ENCODE measurements around the gene RFTN1.
"Not testable (repeated sequence)": the region's sequence is repeated elsewhere in the genome, so short reads cannot be mapped to it uniquely, and the experiment has no call there.

Gene RFTN1

GRCh38 chr3:16506451-16506850, 7.0 kb downstream of the RFTN1 start:
- no peak for DNase-seq

GRCh38 chr3:16504692-16505091, 8.8 kb downstream of the RFTN1 start:
- DNase-seq, result no peak

GRCh38 chr3:16504242-16504641, 9.3 kb downstream of the RFTN1 start:
- DNase-seq, result no peak

GRCh38 chr3:16503191-16503776, 10.2 kb downstream of the RFTN1 start:
- no peak for DNase-seq

- no peak for DNase-seq
Measured at GRCh38 chr3:16502347-16502908, 11.1 kb downstream of the RFTN1 start.

- no peak for DNase-seq
Measured at GRCh38 chr3:16501376-16501775, 12.1 kb downstream of the RFTN1 start.

- DNase-seq, result no peak
Measured at GRCh38 chr3:16500911-16501310, 12.6 kb downstream of the RFTN1 start.

GRCh38 chr3:16500093-16500492, 13.4 kb downstream of the RFTN1 start:
- DNase-seq, result no peak

- no peak for DNase-seq
Measured at GRCh38 chr3:16499351-16499750, 14.1 kb downstream of the RFTN1 start.

GRCh38 chr3:16498130-16498890, 15.2 kb downstream of the RFTN1 start:
- no peak for DNase-seq

- no peak for DNase-seq
Measured at GRCh38 chr3:16496408-16497222, 16.9 kb downstream of the RFTN1 start.

GRCh38 chr3:16496008-16496407, 17.5 kb downstream of the RFTN1 start:
- DNase-seq, result no peak

- DNase-seq, result no peak
Measured at GRCh38 chr3:16494814-16495431, 18.6 kb downstream of the RFTN1 start.

GRCh38 chr3:16494094-16494493, 19.4 kb downstream of the RFTN1 start:
- DNase-seq, result no peak

- DNase-seq, result no peak
Measured at GRCh38 chr3:16490062-16490619, 23.4 kb downstream of the RFTN1 start.

GRCh38 chr3:16489326-16490061, 24.0 kb downstream of the RFTN1 start:
- not testable (repeated sequence) for DNase-seq

- no peak for DNase-seq
Measured at GRCh38 chr3:16488637-16489036, 24.9 kb downstream of the RFTN1 start.

- DNase-seq, result no peak
Measured at GRCh38 chr3:16487511-16488175, 25.9 kb downstream of the RFTN1 start.

- no peak for DNase-seq
Measured at GRCh38 chr3:16486951-16487480, 26.5 kb downstream of the RFTN1 start.

- DNase-seq, result no peak
Measured at GRCh38 chr3:16486201-16486600, 27.3 kb downstream of the RFTN1 start.

GRCh38 chr3:16485395-16485992, 28.0 kb downstream of the RFTN1 start:
- DNase-seq, result no peak

Data from retina (tissue), 1 donor.